ENCODE measurements around the gene MYCBP2.

The MYCBP2 gene

GRCh38 chr13:77031656-77032243 is 295.1 kb downstream of the MYCBP2 start:
- Histone ChIP-seq H3K4me1 (ENCODE audit: control insufficient read depth, insufficient read depth, low read length) (0 out of 2 replicates have a peak, but pooled peaks cover 2% of the 10 kb centered on the region), H3K36me3 (ENCODE audit: control insufficient read depth in 2 of 2, insufficient read depth in 1 of 2, low read length in 2 of 2) (no peaks in the 10 kb centered on the region), H3K9me3 (ENCODE audit: control insufficient read depth, insufficient read depth, low read depth, low read length) (no peaks in the 10 kb centered on the region), H3K4me3 (ENCODE audit: low read depth, low read length) (no peak overlapping the region), H3K27ac (ENCODE audit: extremely low read depth, low read depth, low read length) (no peak overlapping the region)
- POLR2A ChIA-PET, result no interaction called here
- TF ChIP-seq ZNF521 (tag by site-specific recombination; IDR thresholded peaks at IDR 0.05), result no peak
- TF ChIP-seq ZNF423 (tag by site-specific recombination; IDR thresholded peaks at IDR 0.05), result no peak
- no peak for TF ChIP-seq ZSCAN16 (tag by site-specific recombination; IDR thresholded peaks at IDR 0.05)
- no peak for TF ChIP-seq ZNF174 (tag by site-specific recombination; IDR thresholded peaks at IDR 0.05)
- TF ChIP-seq SP2 (tag by site-specific recombination; IDR thresholded peaks at IDR 0.05), result no peak
- CTCF ChIA-PET, result no interaction called here

- Histone ChIP-seq H3K4me3 (ENCODE audit: low read depth, low read length) (no peak overlapping the region), H3K4me1 (ENCODE audit: control insufficient read depth, insufficient read depth, low read length) (0 out of 2 replicates have a peak, but pooled peaks cover 2% of the 10 kb centered on the region), H3K9me3 (ENCODE audit: control insufficient read depth, insufficient read depth, low read depth, low read length) (no peaks in the 10 kb centered on the region), H3K27ac (ENCODE audit: extremely low read depth, low read depth, low read length) (no peak overlapping the region), H3K36me3 (ENCODE audit: control insufficient read depth in 2 of 2, insufficient read depth in 1 of 2, low read length in 2 of 2) (no peaks in the 10 kb centered on the region)
- TF ChIP-seq ZNF280D (tag by site-specific recombination; IDR thresholded peaks at IDR 0.05), result no peak
- TF ChIP-seq ZNF791 (tag by site-specific recombination; IDR thresholded peaks at IDR 0.05), result no peak
- no peak for TF ChIP-seq ZNF621 (tag by site-specific recombination; IDR thresholded peaks at IDR 0.05)
- no peak for TF ChIP-seq PRDM2 (tag by site-specific recombination; IDR thresholded peaks at IDR 0.05; ENCODE audit: borderline replicate concordance)
- no peak for TF ChIP-seq ZBTB49 (tag by site-specific recombination; IDR thresholded peaks at IDR 0.05; ENCODE audit: low read depth)
- TF ChIP-seq ZNF175 (tag by site-specific recombination; IDR thresholded peaks at IDR 0.05), result no peak
- ChIA-PET CTCF (no interaction called here), POLR2A (no interaction called here)
Measured at GRCh38 chr13:77029436-77029835, 297.5 kb downstream of the MYCBP2 start.

All from HEK293 (cell line).